GM12864 (cell line): ENCODE measurements around the gene NDUFB8.
"Not testable (repeated sequence)": the region's sequence is repeated elsewhere in the genome, so short reads cannot be mapped to it uniquely, and the experiment has no call there.

ENCODE experiments used
- DNase-seq: peaks from one replicate; pipeline ENCODE4 v3.0.0-alpha.2; 2011; ENCODE audit warnings: low read depth
- H3K4me3 ChIP-seq: 2 replicates; pipeline ENCODE4 v1.5.1; 2011; ENCODE audit warnings: mild to moderate bottlenecking, low read depth, low read length, control low read depth
- CTCF ChIP-seq: IDR thresholded peaks from 2 replicates; pipeline ENCODE4 v1.5.1; 2011; ENCODE audit warnings: low read depth, mild to moderate bottlenecking, moderate library complexity, low read length, control low read depth, inconsistent platforms; ENCODE audit errors: missing control alignments

Gene NDUFB8

GRCh38 chr10:100529475-100530298 lies at the start of gene NDUFB8:
TSS of gene NDUFB8 (minus strand) at chr10:100529871. CDS start at chr10:100529851, 20 bp downstream.
- no peak for TF ChIP-seq CTCF
- H3K4me3 ChIP-seq: peak within 1 kb of the TSS; percentile 86
- DNase-seq: peak; percentile 53

GRCh38 chr10:100576282-100576635 lies 46.6 kb upstream of the NDUFB8 start:
- TF ChIP-seq CTCF: no peak
- DNase-seq: no peak
- H3K4me3 ChIP-seq: no peak overlapping the region

GRCh38 chr10:100575585-100576281 lies 46.1 kb upstream of the NDUFB8 start:
- H3K4me3 ChIP-seq: no peak overlapping the region
- DNase-seq: no peak
- TF ChIP-seq CTCF: no peak

GRCh38 chr10:100575146-100575545 lies 45.5 kb upstream of the NDUFB8 start:
- DNase-seq, H3K4me3 ChIP-seq: not testable (repeated sequence)

- no peak for TF ChIP-seq CTCF
- no peak for DNase-seq
- H3K4me3 ChIP-seq: no peak overlapping the region
Measured at GRCh38 chr10:100571084-100571856, 41.6 kb upstream of the NDUFB8 start.

GRCh38 chr10:100570506-100570905 lies 40.8 kb upstream of the NDUFB8 start:
- H3K4me3 ChIP-seq: no peak overlapping the region
- no peak for TF ChIP-seq CTCF
- DNase-seq: no peak
